ENCODE data around the gene C19orf33. TPM values are rescaled to one million over a fixed set of nuclear protein-coding genes. Genes with fewer than 3 reads are reported as not detected.

Gene C19orf33
- polyA plus RNA-seq, 3 donors from 2014 or later, result 2.8 TPM; not detected in 2

Other genes with a start within 250 kb of the C19orf33 start
- gene DPF1, start 80.0 kb upstream of the C19orf33 start, polyA plus RNA-seq, result not detected
- gene PPP1R14A, start 47.9 kb upstream of the C19orf33 start, polyA plus RNA-seq, result 1 to 10 TPM in 2 of 3 donors, under 1 TPM in 1; 0.72 to 5.7 (median 1.9) TPM
- 10 to 100 TPM in 2 of 3 donors, 1 to 10 TPM in 1; 4.3 to 29.1 (median 22.4) TPM for gene SPINT2, start 39.7 kb upstream of the C19orf33 start, polyA plus RNA-seq
- 10 to 100 TPM; 47.7 to 82.5 (median 54.9) TPM for gene YIF1B, start 11.7 kb downstream of the C19orf33 start, polyA plus RNA-seq
- 1 to 10 TPM in 2 of 3 donors, under 1 TPM in 1; 0.93 to 1.2 (median 1.0) TPM for gene KCNK6, start 15.6 kb downstream of the C19orf33 start, polyA plus RNA-seq
- 10 to 100 TPM in 2 of 3 donors, 1 to 10 TPM in 1; 5.3 to 14.0 (median 11.6) TPM for gene CATSPERG, start 31.6 kb downstream of the C19orf33 start, polyA plus RNA-seq
- gene PSMD8, start 70.3 kb downstream of the C19orf33 start, polyA plus RNA-seq, result 100 to 1,000 TPM; 210 to 298 (median 236) TPM
- gene GGN, start 83.8 kb downstream of the C19orf33 start, polyA plus RNA-seq, result not detected
- not detected for gene SPRED3, start 84.4 kb downstream of the C19orf33 start, polyA plus RNA-seq
- gene FAM98C, start 98.8 kb downstream of the C19orf33 start, polyA plus RNA-seq, result 10 to 100 TPM; 15.7 to 29.9 (median 18.5) TPM
- under 1 TPM in 2 of 3 donors, not detected in 1; 0.20 to 0.78 TPM for gene RASGRP4, start 122.0 kb downstream of the C19orf33 start, polyA plus RNA-seq
- gene RYR1, start 129.4 kb downstream of the C19orf33 start, polyA plus RNA-seq, result under 1 TPM in 1 of 3 donors, not detected in 2; 0.04 TPM

Data from immature natural killer cell (primary cell).